Neural cell (in vitro differentiated cells): ENCODE measurements around the gene COL5A1. TPM values are rescaled to one million over a fixed set of nuclear protein-coding genes. Genes with fewer than 3 reads are reported as not detected.

ENCODE experiments used
- H2AFZ ChIP-seq: fragments of 200-600, 300-800 bp; sonication (generic), shearing (Covaris generic); 2 replicates; pipeline ENCODE4 v1.6.0; 2014; ENCODE audit warnings: low read depth, mild to moderate bottlenecking, antibody characterized with exemption, low read length, moderate library complexity
- H3F3A ChIP-seq: fragments of 200-600 bp; shearing (Covaris generic); 2 replicates; pipeline ENCODE4 v1.6.1; 2016; ENCODE audit warnings: mild to moderate bottlenecking, moderate library complexity, mixed read lengths, antibody characterized with exemption, low read length; ENCODE audit not compliant: insufficient read depth, poor library complexity, severe bottlenecking
- H3K27ac ChIP-seq: fragments of 200-600, 300-800 bp; sonication (generic), shearing (Covaris generic); 2 replicates; pipeline ENCODE4 v1.5.1; 2014; ENCODE audit warnings: mild to moderate bottlenecking, low read length, moderate library complexity
- H3K27me3 ChIP-seq: fragments of 300-800, 200-600 bp; sonication (generic), shearing (Covaris generic); 2 replicates; pipeline ENCODE4 v1.6.0; 2014; ENCODE audit warnings: mild to moderate bottlenecking, low read depth, low read length, moderate library complexity; ENCODE audit not compliant: insufficient read depth
- H3K36me3 ChIP-seq: fragments of 300-800, 200-600 bp; sonication (generic), shearing (Covaris generic); 2 replicates; pipeline ENCODE4 v1.5.1; 2014; ENCODE audit warnings: mild to moderate bottlenecking, antibody characterized with exemption, low read length, moderate library complexity; ENCODE audit not compliant: insufficient read depth
- H3K4me2 ChIP-seq: fragments of 300-800, 200-600 bp; sonication (generic), shearing (Covaris generic); 2 replicates; pipeline ENCODE4 v1.6.0; 2014; ENCODE audit warnings: mild to moderate bottlenecking, low read length
- H3K4me3 ChIP-seq: fragments of 300-800, 200-600 bp; sonication (generic), shearing (Covaris generic); 2 replicates; pipeline ENCODE4 v1.5.1; 2014; ENCODE audit warnings: mild to moderate bottlenecking, low read length, moderate library complexity
- H3K79me2 ChIP-seq: fragments of 200-600 bp; shearing (Covaris generic); replicated peaks from 2 replicates; pipeline ENCODE4 v1.6.0; 2014; ENCODE audit warnings: mild to moderate bottlenecking, low read length, moderate library complexity; ENCODE audit not compliant: insufficient read depth
- H3K9ac ChIP-seq: fragments of 300-800, 200-600 bp; sonication (generic), shearing (Covaris generic); 2 replicates; pipeline ENCODE4 v1.6.1; 2016; ENCODE audit warnings: mild to moderate bottlenecking, low read length, mixed read lengths
- H3K9me2 ChIP-seq: fragments of 200-600 bp; shearing (Covaris generic); 2 replicates; pipeline ENCODE4 v1.6.1; 2016; ENCODE audit warnings: mild to moderate bottlenecking, low read length, mixed read lengths; ENCODE audit not compliant: insufficient read depth
- H3K9me3 ChIP-seq: fragments of 200-600, 300-800 bp; sonication (generic), shearing (Covaris generic); 2 replicates; pipeline ENCODE4 v1.6.1; 2016; ENCODE audit warnings: mild to moderate bottlenecking, mixed run types, low read length, moderate library complexity, mixed read lengths
- H4K20me1 ChIP-seq: fragments of 200-600 bp; shearing (Covaris generic); 2 replicates; pipeline ENCODE4 v1.6.1; 2016; ENCODE audit warnings: mild to moderate bottlenecking, mixed run types; ENCODE audit not compliant: insufficient read depth
- EP300 ChIP-seq: fragments of 450-650 bp; conservative IDR thresholded peaks from 2 replicates; pipeline ENCODE4 v1.6.1; 2014; ENCODE audit warnings: antibody characterized with exemption, mild to moderate bottlenecking, moderate library complexity; ENCODE audit not compliant: poor library complexity, severe bottlenecking
- EZH2 ChIP-seq: fragments of 200-600, 300-800 bp; shearing (Covaris generic), sonication (generic); IDR thresholded peaks from 2 replicates; pipeline ENCODE4 v1.6.1; 2014; ENCODE audit warnings: antibody characterized with exemption, low read length, borderline replicate concordance, mild to moderate bottlenecking; ENCODE audit not compliant: insufficient read depth, poor library complexity, severe bottlenecking
- MXI1 ChIP-seq: fragments of 450-650 bp; conservative IDR thresholded peaks from 2 replicates; pipeline ENCODE4 v1.6.1; 2014; ENCODE audit warnings: antibody characterized with exemption, mild to moderate bottlenecking; ENCODE audit not compliant: poor library complexity, severe bottlenecking
- POLR2AphosphoS5 ChIP-seq: IDR thresholded peaks from 2 replicates; pipeline ENCODE4 v1.6.1; 2012
- RAD21 ChIP-seq: fragments of 450-650 bp; conservative IDR thresholded peaks from 2 replicates; pipeline ENCODE4 v1.6.1; 2014; ENCODE audit warnings: antibody characterized with exemption, mild to moderate bottlenecking, moderate library complexity
- SMC3 ChIP-seq: fragments of 450-650 bp; conservative IDR thresholded peaks from 2 replicates; pipeline ENCODE4 v1.6.1; 2014; ENCODE audit warnings: antibody characterized with exemption, mild to moderate bottlenecking, moderate library complexity; ENCODE audit not compliant: poor library complexity
- TAF1 ChIP-seq: IDR thresholded peaks from 2 replicates; pipeline ENCODE4 v1.6.1; 2012; ENCODE audit warnings: low read depth
- polyA plus RNA-seq: library from polyadenylated mRNA; depleted of rRNA; stranded (reverse); fragments of >200 nt; gene quantifications from 2 replicates; pipeline ENCODE4 v1.2.3, GENCODE V29; 2014
- TF ChIP-seq, protein P1 (sequence below): IDR thresholded peaks from 2 replicates; pipeline ENCODE4 v1.6.1; 2012; ENCODE audit warnings: borderline replicate concordance
- TF ChIP-seq, protein P2 (sequence below): fragments of 450-650 bp; IDR thresholded peaks from 2 replicates; pipeline ENCODE4 v1.5.1; 2014; ENCODE audit warnings: antibody characterized with exemption, mild to moderate bottlenecking, moderate library complexity; ENCODE audit not compliant: poor library complexity, severe bottlenecking

The COL5A1 gene
- polyA plus RNA-seq, 1 donor from 2014 or later, result not detected

DNA sequence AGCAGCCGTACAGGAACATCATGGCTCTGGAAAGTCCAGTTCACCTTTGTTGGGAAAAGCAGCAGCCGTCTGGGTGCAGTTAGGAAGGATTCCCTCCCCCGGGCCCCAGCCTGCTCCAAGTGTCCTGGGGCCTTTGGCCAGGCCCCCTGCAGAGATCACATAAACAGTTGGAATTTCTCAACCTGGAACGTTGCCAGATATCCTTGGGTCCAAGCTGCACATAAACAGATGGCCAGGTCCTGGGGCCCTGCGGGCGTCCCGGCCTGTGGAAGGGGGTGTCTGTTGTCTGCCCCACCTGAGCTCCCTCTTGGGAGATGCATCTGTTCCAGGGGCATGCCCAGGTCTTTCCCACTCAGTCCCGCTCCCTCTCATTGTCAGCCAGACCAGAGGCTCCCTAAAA lies 92.7 kb downstream of the COL5A1 start:
- Histone ChIP-seq H2AFZ (no peak overlapping the region), H3K9ac (no peak overlapping the region), H3K27ac (no peak overlapping the region), H4K20me1 (no peaks in the 10 kb centered on the region), H3K27me3 (no peaks in the 10 kb centered on the region), H3K9me3 (no peaks in the 10 kb centered on the region), H3K36me3 (no peaks in the 10 kb centered on the region), H3F3A (no peaks in the 10 kb centered on the region), H3K79me2 (no peaks in the 10 kb centered on the region), H3K9me2 (no peaks in the 10 kb centered on the region), H3K4me3 (no peak overlapping the region), H3K4me2 (no peak overlapping the region)
- TF ChIP-seq RAD21 (no peak), EP300 (no peak), POLR2AphosphoS5 (no peak), TAF1 (no peak), EZH2 (no peak), MXI1 (no peak), SMC3 (no peak)
- TF ChIP-seq, protein P1, sequence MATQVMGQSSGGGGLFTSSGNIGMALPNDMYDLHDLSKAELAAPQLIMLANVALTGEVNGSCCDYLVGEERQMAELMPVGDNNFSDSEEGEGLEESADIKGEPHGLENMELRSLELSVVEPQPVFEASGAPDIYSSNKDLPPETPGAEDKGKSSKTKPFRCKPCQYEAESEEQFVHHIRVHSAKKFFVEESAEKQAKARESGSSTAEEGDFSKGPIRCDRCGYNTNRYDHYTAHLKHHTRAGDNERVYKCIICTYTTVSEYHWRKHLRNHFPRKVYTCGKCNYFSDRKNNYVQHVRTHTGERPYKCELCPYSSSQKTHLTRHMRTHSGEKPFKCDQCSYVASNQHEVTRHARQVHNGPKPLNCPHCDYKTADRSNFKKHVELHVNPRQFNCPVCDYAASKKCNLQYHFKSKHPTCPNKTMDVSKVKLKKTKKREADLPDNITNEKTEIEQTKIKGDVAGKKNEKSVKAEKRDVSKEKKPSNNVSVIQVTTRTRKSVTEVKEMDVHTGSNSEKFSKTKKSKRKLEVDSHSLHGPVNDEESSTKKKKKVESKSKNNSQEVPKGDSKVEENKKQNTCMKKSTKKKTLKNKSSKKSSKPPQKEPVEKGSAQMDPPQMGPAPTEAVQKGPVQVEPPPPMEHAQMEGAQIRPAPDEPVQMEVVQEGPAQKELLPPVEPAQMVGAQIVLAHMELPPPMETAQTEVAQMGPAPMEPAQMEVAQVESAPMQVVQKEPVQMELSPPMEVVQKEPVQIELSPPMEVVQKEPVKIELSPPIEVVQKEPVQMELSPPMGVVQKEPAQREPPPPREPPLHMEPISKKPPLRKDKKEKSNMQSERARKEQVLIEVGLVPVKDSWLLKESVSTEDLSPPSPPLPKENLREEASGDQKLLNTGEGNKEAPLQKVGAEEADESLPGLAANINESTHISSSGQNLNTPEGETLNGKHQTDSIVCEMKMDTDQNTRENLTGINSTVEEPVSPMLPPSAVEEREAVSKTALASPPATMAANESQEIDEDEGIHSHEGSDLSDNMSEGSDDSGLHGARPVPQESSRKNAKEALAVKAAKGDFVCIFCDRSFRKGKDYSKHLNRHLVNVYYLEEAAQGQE, result no peak
- TF ChIP-seq, protein P2, sequence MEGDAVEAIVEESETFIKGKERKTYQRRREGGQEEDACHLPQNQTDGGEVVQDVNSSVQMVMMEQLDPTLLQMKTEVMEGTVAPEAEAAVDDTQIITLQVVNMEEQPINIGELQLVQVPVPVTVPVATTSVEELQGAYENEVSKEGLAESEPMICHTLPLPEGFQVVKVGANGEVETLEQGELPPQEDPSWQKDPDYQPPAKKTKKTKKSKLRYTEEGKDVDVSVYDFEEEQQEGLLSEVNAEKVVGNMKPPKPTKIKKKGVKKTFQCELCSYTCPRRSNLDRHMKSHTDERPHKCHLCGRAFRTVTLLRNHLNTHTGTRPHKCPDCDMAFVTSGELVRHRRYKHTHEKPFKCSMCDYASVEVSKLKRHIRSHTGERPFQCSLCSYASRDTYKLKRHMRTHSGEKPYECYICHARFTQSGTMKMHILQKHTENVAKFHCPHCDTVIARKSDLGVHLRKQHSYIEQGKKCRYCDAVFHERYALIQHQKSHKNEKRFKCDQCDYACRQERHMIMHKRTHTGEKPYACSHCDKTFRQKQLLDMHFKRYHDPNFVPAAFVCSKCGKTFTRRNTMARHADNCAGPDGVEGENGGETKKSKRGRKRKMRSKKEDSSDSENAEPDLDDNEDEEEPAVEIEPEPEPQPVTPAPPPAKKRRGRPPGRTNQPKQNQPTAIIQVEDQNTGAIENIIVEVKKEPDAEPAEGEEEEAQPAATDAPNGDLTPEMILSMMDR, result no peak

DNA sequence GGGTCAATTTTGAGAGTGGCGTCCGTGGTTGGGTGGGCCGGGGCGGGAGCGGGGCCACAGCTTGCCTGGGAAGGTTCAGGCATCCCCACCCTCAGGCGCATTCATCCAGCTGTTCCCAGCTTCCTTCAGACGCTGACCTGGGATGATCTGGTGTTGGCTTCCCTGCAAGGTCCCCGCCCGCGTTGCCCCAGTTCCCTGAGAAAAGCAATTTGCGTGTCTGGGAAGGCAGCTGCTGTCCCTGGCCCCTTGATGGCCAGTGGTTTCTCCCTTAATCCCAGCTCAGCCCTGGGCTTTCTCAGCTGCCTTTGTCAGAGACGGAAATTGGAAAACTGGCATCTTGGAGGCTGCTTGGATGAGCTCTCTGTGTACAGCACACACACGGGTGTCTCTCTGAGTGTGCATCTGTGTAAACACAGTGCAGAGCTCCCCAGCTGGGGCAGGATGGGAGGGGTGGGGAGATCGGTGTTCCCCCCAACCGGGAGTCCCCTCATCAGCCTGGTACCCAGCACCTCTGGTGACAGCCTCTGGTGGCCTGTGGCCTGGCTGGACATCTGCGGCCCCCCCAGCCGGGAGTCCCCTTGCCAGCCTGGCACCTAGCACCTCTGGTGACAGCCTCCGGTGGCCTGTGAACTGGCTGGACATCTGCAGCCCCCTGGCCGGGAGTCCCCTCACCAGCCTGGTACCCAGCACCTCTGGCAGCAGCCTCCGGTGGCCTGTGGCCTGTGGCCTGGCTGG lies 94.0 kb downstream of the COL5A1 start:
- Histone ChIP-seq H3F3A (no peaks in the 10 kb centered on the region), H3K9me3 (no peaks in the 10 kb centered on the region), H3K9ac (no peak overlapping the region), H3K27ac (no peak overlapping the region), H3K27me3 (no peaks in the 10 kb centered on the region), H2AFZ (no peak overlapping the region), H3K4me2 (no peak overlapping the region), H3K9me2 (no peaks in the 10 kb centered on the region), H3K4me3 (no peak overlapping the region), H3K79me2 (no peaks in the 10 kb centered on the region), H4K20me1 (no peaks in the 10 kb centered on the region), H3K36me3 (no peaks in the 10 kb centered on the region)
- no peak for TF ChIP-seq TAF1
- TF ChIP-seq, protein P1, result no peak
